ENCODE measurements around the gene RPH3AL. TPM values are rescaled to one million over a fixed set of nuclear protein-coding genes. Genes with fewer than 3 reads are reported as not detected.

The RPH3AL gene
- total and polyA plus RNA-seq, 10 of the 15 experiments (the other 5 are each of a cell fraction or from before 2014, with no cell fraction given), result 0.04 to 1.2 (median 0.47) TPM; not detected in 2

GRCh38 chr17:354651-355556 lies 2.3 kb upstream of the RPH3AL start:
- Histone ChIP-seq H3K4me3 (no peak overlapping the region), H3K79me2 (ENCODE audit: control insufficient read depth, insufficient read depth, low read length) (no peaks in the 10 kb centered on the region), H4K20me1 (ENCODE audit: control insufficient read depth, insufficient read depth) (no peaks in the 10 kb centered on the region), H3K27me3 (replicated peaks in 1 of 2; ENCODE audit: control insufficient read depth in 2 of 2, insufficient read depth in 2 of 2, low read length in 1 of 2) (no peaks in the 10 kb centered on the region), H3K4me1 (ENCODE audit: control insufficient read depth, insufficient read depth, low read length) (no peaks in the 10 kb centered on the region), H3K9me3 (replicated peaks; ENCODE audit: control insufficient read depth, insufficient read depth, low read length) (no peaks in the 10 kb centered on the region; the same call in 2 of the 3 replicates), H3K9ac (ENCODE audit: control insufficient read depth, insufficient read depth, low read length) (no peak overlapping the region), H2AFZ (ENCODE audit: control insufficient read depth, low read depth, low read length) (no peak overlapping the region), H3K36me3 (ENCODE audit: control insufficient read depth in 2 of 2, insufficient read depth in 2 of 2, low read length in 1 of 2) (no peaks in the 10 kb centered on the region), H3K27ac (ENCODE audit: control insufficient read depth, insufficient read depth) (no peak overlapping the region), H3K4me2 (ENCODE audit: control insufficient read depth, insufficient read depth) (no peak overlapping the region)
- intact Hi-C loops (cut with micrococcal nuclease; ENCODE audit: unreplicated experiment), result no loop called here
- DNase-seq (ENCODE audit: low read depth, low spot score) (no peak), FAIRE-seq (no peak), ATAC-seq (no peak)
- TF ChIP-seq MXI1 (IDR thresholded peaks at IDR 0.05; ENCODE audit: low read depth, low read length), result no peak
- no peak for TF ChIP-seq TCF12 (IDR thresholded peaks at IDR 0.05; ENCODE audit: low read depth, low read length)
- no peak for TF ChIP-seq ETV6 (conservative IDR thresholded peaks at IDR 0.05 in 1 of 2, IDR thresholded peaks at IDR 0.05 in 1 of 2; ENCODE audit: borderline replicate concordance in 1 of 2, low read depth in 1 of 2)
- no peak for TF ChIP-seq YBX1 (IDR thresholded peaks at IDR 0.05)
- TF ChIP-seq SREBF2 (IDR thresholded peaks at IDR 0.05; ENCODE audit: low read length), result no peak
- no peak for TF ChIP-seq MLLT1 (IDR thresholded peaks at IDR 0.05)
- SMC1A ChIA-PET (ENCODE audit: uncharacterized antibody, unreplicated experiment), result no interaction called here
- in situ Hi-C loops (cut with MboI), result no loop called here
- CTCF ChIA-PET, result no interaction called here
- WGBS (ENCODE audit: insufficient coverage, insufficient replicate concordance, low lambda C conversion rate, missing lambda C conversion rate), result 52% methylated on average over 19 of the region's 19 CpGs
- RAD21 ChIA-PET (ENCODE audit: unreplicated experiment), result interaction anchor here (1.0 kb wide), 1 partner anchor 31 kb away, joined by 5 read pairs; no protein-coding TSS in a partner anchor
- BruUV-seq (replicated peaks), result no TSS peak
- POLR2A ChIA-PET, result no interaction called here
